K562 (cell line): Measurements from ENCODE around the gene MBP. TPM values are rescaled to one million over a fixed set of nuclear protein-coding genes. Genes with fewer than 3 reads are reported as not detected.

Source experiments
- ATAC-seq: fragments of 200-7000 bp; cut with Tn5 transposase; 3 replicates; pipeline ENCODE4 v1.9.1; 2020; ENCODE audit warnings: moderate library complexity
- BruUV-seq: library from RNA; stranded (reverse); fragments of 400-500 nt; replicated peaks from 2 replicates; lab custom pipeline; 2021; lab: Mats Ljungman, UMichigan
- CTCF ChIA-PET: fragments of 300-600 bp; formaldehyde crosslinking; extraction: SDS; loops from one replicate; lab custom pipeline; 2021; ENCODE audit warnings: low intra/inter-chr PET ratio; lab: Yijun Ruan, JAX
- POLR2A ChIA-PET: fragments of 300-600, 350-650 bp; sonication (Branson Sonifier 250); formaldehyde crosslinking; extraction: SDS; loops from one replicate; lab custom pipeline; 2021; ENCODE audit warnings: antibody characterized with exemption, inconsistent platforms; lab: Yijun Ruan, JAX
- DNase-seq, 4 experiments: peaks; one replicate each; pipeline versions ENCODE4 v3.0.0 to v3.0.0-alpha.2; 2011 to 2018; ENCODE audit warnings: low spot score in 3 of 4, mixed read lengths in 3 of 4; ENCODE audit errors: extremely low read depth in 1 of 4
- FAIRE-seq: peaks from 2 replicates; lab custom pipeline; 2011; peaks lifted over from hg19 to GRCh38; lab: Jason Lieb, UNC
- H2AFZ ChIP-seq: 2 replicates; pipeline ENCODE4 v1.6.0; 2011; ENCODE audit warnings: low read depth, low read length, control low read depth, inconsistent platforms
- H3K27ac ChIP-seq: fragments of 200-600 bp; 3 replicates; pipeline ENCODE4 v1.8.0; 2011; ENCODE audit warnings: low read depth, mild to moderate bottlenecking, control low read depth, inconsistent platforms, low read length, moderate library complexity, mixed read lengths; ENCODE audit errors: extremely low read depth
- H3K27me3 ChIP-seq, 2 experiments: fragments of 300-600 bp in 1 of 2; 2 replicates in 1 of 2; 3 replicates in 1 of 2; pipeline versions ENCODE4 v1.6.0 to v1.8.0; 2011; ENCODE audit warnings: inconsistent platforms in 2 of 2, low read length in 2 of 2, mild to moderate bottlenecking in 1 of 2, mixed read lengths in 1 of 2, moderate library complexity in 1 of 2; ENCODE audit not compliant: control insufficient read depth in 2 of 2, insufficient read depth in 2 of 2
- H3K36me3 ChIP-seq: fragments of 300-600 bp; 3 replicates; pipeline ENCODE4 v1.8.0; 2011; ENCODE audit warnings: mild to moderate bottlenecking, low read length, inconsistent platforms; ENCODE audit not compliant: control insufficient read depth, insufficient read depth
- H3K4me1 ChIP-seq, 2 experiments: fragments of 200-600 bp in 1 of 2; replicated peaks in 1 of 2; 2 replicates in 1 of 2; 3 replicates in 1 of 2; pipeline versions ENCODE4 v1.5.1 to v1.8.0; 2011; ENCODE audit warnings: inconsistent platforms in 2 of 2, low read length in 2 of 2, mild to moderate bottlenecking in 1 of 2, mixed read lengths in 1 of 2, moderate library complexity in 1 of 2; ENCODE audit not compliant: control insufficient read depth in 2 of 2, insufficient read depth in 2 of 2
- H3K4me2 ChIP-seq: 2 replicates; pipeline ENCODE4 v1.6.1; 2011; ENCODE audit warnings: low read length, control low read depth, inconsistent platforms, mixed read lengths; ENCODE audit not compliant: insufficient read depth
- H3K4me3 ChIP-seq: fragments of 200-600 bp; sonication (generic), shearing (Covaris generic); 2 replicates; pipeline ENCODE4 v1.5.1; 2016; ENCODE audit warnings: control low read depth, inconsistent platforms
- H3K79me2 ChIP-seq: fragments of 200-600 bp; 3 replicates; pipeline ENCODE4 v1.8.0; 2011; ENCODE audit warnings: low read length, inconsistent platforms; ENCODE audit not compliant: control insufficient read depth, insufficient read depth
- H3K9ac ChIP-seq, 2 experiments: 2 replicates each; pipeline versions ENCODE4 v1.6.0 to v1.6.1; 2011; ENCODE audit warnings: low read depth in 2 of 2, low read length in 2 of 2, control low read depth in 1 of 2, inconsistent platforms in 1 of 2, mild to moderate bottlenecking in 1 of 2, mixed read lengths in 1 of 2; ENCODE audit not compliant: insufficient read depth in 1 of 2
- H3K9me1 ChIP-seq: one replicate; pipeline ENCODE4 v1.6.0; 2011; ENCODE audit warnings: inconsistent platforms, mild to moderate bottlenecking, low read length, moderate library complexity; ENCODE audit not compliant: control insufficient read depth, insufficient read depth
- H3K9me3 ChIP-seq: replicated peaks from 2 replicates; pipeline ENCODE4 v1.5.1; 2011; ENCODE audit warnings: low read depth, low read length, inconsistent platforms; ENCODE audit not compliant: control insufficient read depth, insufficient read depth
- H4K20me1 ChIP-seq: replicated peaks from 2 replicates; pipeline ENCODE4 v1.6.1; 2011; ENCODE audit warnings: low read length, inconsistent platforms, mixed read lengths; ENCODE audit not compliant: control insufficient read depth, insufficient read depth
- ETS2 ChIP-seq: IDR thresholded peaks from 2 replicates; pipeline ENCODE4 v1.6.1; 2016; ENCODE audit warnings: borderline replicate concordance, missing genetic modification characterization, mild to moderate bottlenecking, moderate library complexity, missing compliant biosample characterization; ENCODE audit not compliant: poor library complexity, severe bottlenecking
- POLR2H ChIP-seq: IDR thresholded peaks from 2 replicates; pipeline ENCODE4 v1.6.1; 2016; ENCODE audit warnings: missing genetic modification characterization, low read depth, mild to moderate bottlenecking, control low read depth, missing compliant biosample characterization, moderate library complexity
- WGBS: fragments of 100-300 bp; shearing (Covaris generic); methylation state at CpG from one replicate; pipeline ENCODE4 v1.1.6; 2016; ENCODE audit warnings: low coverage, mixed read lengths; ENCODE audit not compliant: insufficient coverage; ENCODE audit errors: missing lambda C conversion rate; 5-methylcytosine and 5-hydroxymethylcytosine counted together
- in situ Hi-C: fragments of 300-500 bp; cut with MboI; formaldehyde crosslinking; loops from 4 replicates; pipeline ENCODE4 v1.15.0; 2018; ENCODE audit warnings: inconsistent platforms, mixed read lengths
- intact Hi-C: fragments of 100-400 bp; cut with micrococcal nuclease; formaldehyde crosslinking; loops from 2 replicates; pipeline ENCODE4 v1.14.2; 2022
- polyA plus RNA-seq, 8 experiments: library from polyadenylated mRNA; depleted of rRNA in 4 of 8; stranded (reverse) in 5 of 8; unstranded in 3 of 8; fragments of >200 nt; fragmentation: Nextera tagmentation in 2 of 8; fragmentation: Illumina TruSeq in 1 of 8; extraction: Ambion mirVana in 2 of 8; extraction: Trizol in 1 of 8; gene quantifications; 2 replicates each; pipeline versions ENCODE4 v1.2.1 to v1.2.3, GENCODE V29; 2011 to 2014; ENCODE audit warnings: inconsistent platforms in 1 of 8, missing spikeins in 1 of 8
- total RNA-seq, 7 experiments: library from RNA; depleted of rRNA in 6 of 7; stranded (reverse); fragments of >200 nt in 6 of 7; fragmentation: Illumina TruSeq in 2 of 7; extraction: Trizol in 2 of 7; gene quantifications; 2 replicates each; pipeline versions ENCODE4 v1.2.1 to v1.2.3, GENCODE V29; 2011 to 2021; ENCODE audit warnings: low replicate concordance in 1 of 7
- TF ChIP-seq, protein P1 (sequence below): IDR thresholded peaks from 2 replicates; pipeline ENCODE4 v1.6.1; 2011; ENCODE audit warnings: borderline replicate concordance, low read depth, mild to moderate bottlenecking, moderate library complexity, low read length; ENCODE audit not compliant: insufficient read depth, poor library complexity, severe bottlenecking

The MBP gene
- total and polyA plus RNA-seq, 9 of the 15 experiments (the other 6 are each of a cell fraction or from before 2014, with no cell fraction given), result 0.09 TPM; not detected in 8

- in situ Hi-C loops, result no loop called here
- H3K4me3 ChIP-seq, result no peak overlapping the region
- H3K4me2 ChIP-seq, result no peak overlapping the region
- BruUV-seq, result no TSS peak
- H3K4me1 ChIP-seq, result no peaks in the 10 kb centered on the region
- H3K36me3 ChIP-seq, result no peaks in the 10 kb centered on the region
- H3K9me3 ChIP-seq, result no peaks in the 10 kb centered on the region
- no peak for ATAC-seq
- ChIA-PET CTCF (no interaction called here), POLR2A (interaction anchor here (0.6 kb wide), 1 partner anchor 57 kb away, joined by 3 read pairs; no protein-coding TSS in a partner anchor)
- no peak for DNase-seq
- 0% methylated on average over 22 of the region's 27 CpGs for WGBS
- no peak for FAIRE-seq
- no peaks in the 10 kb centered on the region for H3K9me1 ChIP-seq
- H3K27me3 ChIP-seq, result peaks cover 7 to 37% of the 10 kb centered on the region in 2 experiments; a peak in 4 of 5 replicates
- H3K79me2 ChIP-seq, result no peaks in the 10 kb centered on the region
- no peaks in the 10 kb centered on the region for H4K20me1 ChIP-seq
- TF ChIP-seq POLR2H (tag) (no peak), ETS2 (tag) (no peak)
- TF ChIP-seq, protein P1, sequence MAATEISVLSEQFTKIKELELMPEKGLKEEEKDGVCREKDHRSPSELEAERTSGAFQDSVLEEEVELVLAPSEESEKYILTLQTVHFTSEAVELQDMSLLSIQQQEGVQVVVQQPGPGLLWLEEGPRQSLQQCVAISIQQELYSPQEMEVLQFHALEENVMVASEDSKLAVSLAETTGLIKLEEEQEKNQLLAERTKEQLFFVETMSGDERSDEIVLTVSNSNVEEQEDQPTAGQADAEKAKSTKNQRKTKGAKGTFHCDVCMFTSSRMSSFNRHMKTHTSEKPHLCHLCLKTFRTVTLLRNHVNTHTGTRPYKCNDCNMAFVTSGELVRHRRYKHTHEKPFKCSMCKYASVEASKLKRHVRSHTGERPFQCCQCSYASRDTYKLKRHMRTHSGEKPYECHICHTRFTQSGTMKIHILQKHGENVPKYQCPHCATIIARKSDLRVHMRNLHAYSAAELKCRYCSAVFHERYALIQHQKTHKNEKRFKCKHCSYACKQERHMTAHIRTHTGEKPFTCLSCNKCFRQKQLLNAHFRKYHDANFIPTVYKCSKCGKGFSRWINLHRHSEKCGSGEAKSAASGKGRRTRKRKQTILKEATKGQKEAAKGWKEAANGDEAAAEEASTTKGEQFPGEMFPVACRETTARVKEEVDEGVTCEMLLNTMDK, result no peak
- intact Hi-C loops, result no loop called here
- no peak overlapping the region for H2AFZ ChIP-seq
- H3K27ac ChIP-seq, result no peak overlapping the region
- H3K9ac ChIP-seq, result no peak overlapping the region
Measured at GRCh38 chr18:77043541-77044280, 88.9 kb downstream of the MBP start.
